CD14-positive monocyte (primary cell): Measurements from ENCODE around the gene AQP3. TPM values are rescaled to one million over a fixed set of nuclear protein-coding genes. Genes with fewer than 3 reads are reported as not detected.

Experiments
- DNase-seq, 3 donors: peaks; one replicate each; pipeline ENCODE4 v3.0.0-alpha.2; 2011 to 2022
- H2AFZ ChIP-seq: 2 replicates; pipeline ENCODE4 v1.6.0; 2012; ENCODE audit warnings: mild to moderate bottlenecking, low read depth, low read length, inconsistent platforms; ENCODE audit not compliant: insufficient read depth, poor library complexity, severe bottlenecking
- H3K27ac ChIP-seq, 2 donors: 1 replicate in 1 of 2; 2 replicates in 1 of 2; pipeline ENCODE4 v1.5.1; 2012 to 2013; ENCODE audit warnings: low read length in 2 of 2, control low read depth in 1 of 2, inconsistent platforms in 1 of 2, low read depth in 1 of 2, mild to moderate bottlenecking in 1 of 2
- H3K27me3 ChIP-seq, 2 donors: one replicate each; pipeline versions ENCODE4 v1.6.0 to v1.6.1; 2011 to 2013; ENCODE audit warnings: low read length in 2 of 2; ENCODE audit not compliant: control insufficient read depth in 2 of 2, insufficient read depth in 2 of 2
- H3K36me3 ChIP-seq, 2 donors: replicated peaks in 1 of 2; 1 replicate in 1 of 2; 2 replicates in 1 of 2; pipeline versions ENCODE4 v1.5.1 to v1.6.1; 2012 to 2013; ENCODE audit warnings: low read length in 2 of 2, control low read depth in 1 of 2, inconsistent platforms in 1 of 2, mild to moderate bottlenecking in 1 of 2; ENCODE audit not compliant: insufficient read depth in 2 of 2, control insufficient read depth in 1 of 2
- H3K4me1 ChIP-seq, 2 donors: 1 replicate in 1 of 2; 2 replicates in 1 of 2; pipeline versions ENCODE4 v1.5.1 to v1.6.1; 2012 to 2013; ENCODE audit warnings: low read length in 2 of 2, control low read depth in 1 of 2, inconsistent platforms in 1 of 2, mild to moderate bottlenecking in 1 of 2, moderate library complexity in 1 of 2; ENCODE audit not compliant: insufficient read depth in 2 of 2, control insufficient read depth in 1 of 2
- H3K4me2 ChIP-seq: replicated peaks from 2 replicates; pipeline ENCODE3; 2012; ENCODE audit warnings: low read length, moderate library complexity, mild to moderate bottlenecking; ENCODE audit not compliant: poor library complexity, severe bottlenecking; ENCODE audit errors: extremely low read depth
- H3K4me3 ChIP-seq, 3 experiments: fragments of 200-600 bp in 1 of 3; sonication (generic) in 1 of 3; replicated peaks in 1 of 3; 1 replicate in 2 of 3; 2 replicates in 1 of 3; pipeline ENCODE4 v1.5.1; 2011 to 2013; ENCODE audit warnings: low read length in 3 of 3, mild to moderate bottlenecking in 3 of 3, control low read depth in 2 of 3, low read depth in 2 of 3, inconsistent platforms in 1 of 3, moderate library complexity in 1 of 3
- H3K79me2 ChIP-seq: 2 replicates; pipeline ENCODE4 v1.6.0; 2012; ENCODE audit warnings: mild to moderate bottlenecking, control low read depth, inconsistent platforms, low read length, moderate library complexity; ENCODE audit not compliant: insufficient read depth
- H3K9ac ChIP-seq: 2 replicates; pipeline ENCODE4 v1.6.0; 2017; ENCODE audit warnings: low read length, mild to moderate bottlenecking; ENCODE audit not compliant: insufficient read depth, poor library complexity, severe bottlenecking
- H3K9me3 ChIP-seq, 2 donors: replicated peaks in 1 of 2; 1 replicate in 1 of 2; 2 replicates in 1 of 2; pipeline versions ENCODE4 v1.5.1 to v1.6.1; 2012 to 2013; ENCODE audit warnings: low read length in 2 of 2, control low read depth in 1 of 2; ENCODE audit not compliant: control insufficient read depth in 1 of 2, insufficient read depth in 1 of 2
- H4K20me1 ChIP-seq: 2 replicates; pipeline ENCODE4 v1.6.0; 2012; ENCODE audit warnings: mild to moderate bottlenecking, low read length, control low read depth, moderate library complexity; ENCODE audit not compliant: insufficient read depth
- H3K27ac Mint-ChIP-seq, 7 donors: one replicate each; pipeline ENCODE4 v1.8.0; 2020; ENCODE audit warnings: mild to moderate bottlenecking in 7 of 7, mixed read lengths in 7 of 7, moderate library complexity in 6 of 7, inconsistent platforms in 2 of 7
- H3K27me3 Mint-ChIP-seq, 3 donors: one replicate each; pipeline ENCODE4 v1.8.0; 2021 to 2022; ENCODE audit warnings: low read depth in 3 of 3, mild to moderate bottlenecking in 3 of 3, mixed read lengths in 3 of 3, moderate library complexity in 3 of 3, inconsistent platforms in 1 of 3
- H3K36me3 Mint-ChIP-seq, 2 donors: one replicate each; pipeline ENCODE4 v1.8.0; 2020; ENCODE audit warnings: mixed read lengths in 2 of 2, inconsistent platforms in 1 of 2, mild to moderate bottlenecking in 1 of 2
- H3K4me1 Mint-ChIP-seq: one replicate; pipeline ENCODE4 v1.8.0; 2020; ENCODE audit warnings: mild to moderate bottlenecking, mixed read lengths
- H3K4me3 Mint-ChIP-seq, 2 donors: one replicate each; pipeline ENCODE4 v1.8.0; 2020; ENCODE audit warnings: mild to moderate bottlenecking in 2 of 2, mixed read lengths in 2 of 2, moderate library complexity in 1 of 2
- H3K9me3 Mint-ChIP-seq, 7 donors: one replicate each; pipeline ENCODE4 v1.8.0; 2020 to 2022; ENCODE audit warnings: mixed read lengths in 7 of 7, mild to moderate bottlenecking in 6 of 7, moderate library complexity in 6 of 7, inconsistent platforms in 2 of 7
- CTCF ChIP-seq: fragments of 200-600 bp; IDR thresholded peaks from one replicate; pipeline ENCODE4 v1.8.0; 2022; ENCODE audit warnings: antibody characterized with exemption, mild to moderate bottlenecking
- WGBS: methylation state at CpG from one replicate; pipeline ENCODE4 v1.1.5; 2013; ENCODE audit warnings: missing lambda C conversion rate; ENCODE audit not compliant: insufficient coverage; 5-methylcytosine and 5-hydroxymethylcytosine counted together
- intact Hi-C, 2 donors: fragments of 100-400 bp; cut with micrococcal nuclease; formaldehyde crosslinking; loops; one replicate each; pipeline versions ENCODE4 v1.15.0 to v1.15.1; 2023
- polyA plus RNA-seq, 3 donors: library from polyadenylated mRNA; depleted of rRNA in 1 of 3; unstranded in 2 of 3; stranded (reverse) in 1 of 3; fragments of 300-500 nt in 2 of 3; fragments of >200 nt in 1 of 3; fragmentation: Illumina TruSeq in 2 of 3; gene quantifications; 1 replicate in 2 of 3; 2 replicates in 1 of 3; pipeline ENCODE4 v1.2.3, GENCODE V29; 2012 to 2021

AQP3 gene
- polyA plus RNA-seq, 3 donors: 0.39 to 0.70 (median 0.63) TPM

GRCh38 chr9:33447799-33448553 lies 583 bp upstream of the AQP3 start:
- H3K4me3 Mint-ChIP-seq: peak overlapping the region; percentile 78 to 93
- no peaks in the 10 kb centered on the region for H3K36me3 ChIP-seq
- no peaks in the 10 kb centered on the region for H3K79me2 ChIP-seq
- 46% methylated on average over 20 of the region's 20 CpGs for WGBS
- peak overlapping the region; percentile 77 for H2AFZ ChIP-seq
- H3K9me3 ChIP-seq: no peaks in the 10 kb centered on the region
- H3K9ac ChIP-seq: peak overlapping the region; percentile 54
- H3K9me3 Mint-ChIP-seq: peaks cover 0 to 5% (median 0%) of the 10 kb centered on the region in 7 donors
- H3K27ac Mint-ChIP-seq: peak overlapping the region in 1 of 7 donors; percentile 61
- no peak for TF ChIP-seq CTCF
- peaks cover 18% of the 10 kb centered on the region for H3K4me1 Mint-ChIP-seq
- intact Hi-C loops: no loop called here
- H3K4me1 ChIP-seq: peaks cover 11 to 16% of the 10 kb centered on the region in 2 donors
- H3K27me3 ChIP-seq: peaks cover 3 to 13% of the 10 kb centered on the region in 2 donors
- H3K36me3 Mint-ChIP-seq: no peaks in the 10 kb centered on the region
- no peak for DNase-seq
- H3K27me3 Mint-ChIP-seq: peaks cover 20 to 31% (median 20%) of the 10 kb centered on the region in 3 donors
- no peak overlapping the region for H3K27ac ChIP-seq
- peak overlapping the region; percentile 89 for H3K4me2 ChIP-seq
- H3K4me3 ChIP-seq: peak overlapping the region in 1 of 3 experiments; percentile 74
- no peaks in the 10 kb centered on the region for H4K20me1 ChIP-seq

GRCh38 chr9:33446240-33446945 lies 1.0 kb downstream of the AQP3 start:
- no peak overlapping the region for H3K27ac ChIP-seq
- Mint-ChIP-seq H3K4me1 (peaks cover 16% of the 10 kb centered on the region), H3K4me3 (peak overlapping the region; percentile 82 to 96), H3K36me3 (no peaks in the 10 kb centered on the region), H3K9me3 (peaks cover 0 to 5% (median 0%) of the 10 kb centered on the region in 7 donors), H3K27me3 (peaks cover 20 to 31% (median 20%) of the 10 kb centered on the region in 3 donors), H3K27ac (peak overlapping the region in 2 of 7 donors; percentile 23 to 75)
- no peaks in the 10 kb centered on the region for H3K36me3 ChIP-seq
- WGBS: 29% methylated on average over 10 of the region's 12 CpGs
- peaks cover 3 to 13% of the 10 kb centered on the region in 2 donors for H3K27me3 ChIP-seq
- H2AFZ ChIP-seq: peak overlapping the region; percentile 77
- TF ChIP-seq CTCF: no peak
- H3K4me3 ChIP-seq: peak overlapping the region in 1 of 3 experiments; percentile 74
- H3K9me3 ChIP-seq: no peaks in the 10 kb centered on the region
- DNase-seq: no peak
- H4K20me1 ChIP-seq: no peaks in the 10 kb centered on the region
- no peaks in the 10 kb centered on the region for H3K79me2 ChIP-seq
- H3K9ac ChIP-seq: peak overlapping the region; percentile 54
- peak overlapping the region; percentile 89 for H3K4me2 ChIP-seq
- H3K4me1 ChIP-seq: peaks cover 11 to 16% of the 10 kb centered on the region in 2 donors
- intact Hi-C loops: no loop called here
